ENCODE measurements around the gene KLF16. TPM values are rescaled to one million over a fixed set of nuclear protein-coding genes. Genes with fewer than 3 reads are reported as not detected.

The KLF16 gene
- total and polyA plus RNA-seq, 9 of the 15 experiments (the other 6 are each of a cell fraction or from before 2014, with no cell fraction given), result 0.04 to 60.4 (median 6.8) TPM

DNA sequence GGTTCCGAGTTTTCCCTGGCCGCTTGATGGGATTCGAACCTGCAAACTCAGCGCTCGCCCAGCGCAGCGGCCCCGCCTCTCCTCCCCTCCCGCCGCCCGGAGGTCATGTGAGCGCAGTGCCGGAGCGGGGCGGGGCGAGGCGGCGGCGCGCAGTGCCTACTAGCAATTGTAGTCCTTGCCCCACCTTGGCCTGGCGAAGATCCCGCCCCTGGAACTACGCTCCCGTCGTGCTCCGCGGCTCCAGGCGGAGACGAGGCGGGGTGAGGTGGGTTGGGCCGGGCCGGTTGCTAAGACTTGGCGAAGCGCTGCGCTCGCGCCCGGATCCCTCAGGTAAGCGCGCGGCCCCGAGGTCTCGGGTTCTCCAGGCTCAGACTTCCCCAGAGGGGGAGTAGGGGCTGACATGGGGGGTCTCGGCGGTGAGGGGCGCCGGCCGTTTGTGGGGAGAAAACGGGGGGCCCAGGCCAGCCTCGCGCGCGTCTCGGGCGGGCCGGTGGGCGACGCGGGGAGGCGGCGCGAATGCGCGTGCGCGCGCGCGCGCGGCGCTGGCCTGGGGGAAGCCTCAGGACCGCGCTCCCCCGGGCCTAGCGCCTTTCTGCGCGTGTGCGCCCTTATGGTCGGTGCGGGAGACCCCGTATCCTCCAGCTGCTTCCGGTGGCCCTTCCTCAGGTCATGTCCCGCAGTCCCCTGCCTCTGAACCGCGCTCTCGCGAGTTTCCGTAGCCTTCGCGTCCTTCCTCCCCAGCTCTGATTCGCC is 41.9 kb upstream of the KLF16 start, which contains the start of the genes ADAT3 and SCAMP4 (continued):
- TF ChIP-seq, protein P1, sequence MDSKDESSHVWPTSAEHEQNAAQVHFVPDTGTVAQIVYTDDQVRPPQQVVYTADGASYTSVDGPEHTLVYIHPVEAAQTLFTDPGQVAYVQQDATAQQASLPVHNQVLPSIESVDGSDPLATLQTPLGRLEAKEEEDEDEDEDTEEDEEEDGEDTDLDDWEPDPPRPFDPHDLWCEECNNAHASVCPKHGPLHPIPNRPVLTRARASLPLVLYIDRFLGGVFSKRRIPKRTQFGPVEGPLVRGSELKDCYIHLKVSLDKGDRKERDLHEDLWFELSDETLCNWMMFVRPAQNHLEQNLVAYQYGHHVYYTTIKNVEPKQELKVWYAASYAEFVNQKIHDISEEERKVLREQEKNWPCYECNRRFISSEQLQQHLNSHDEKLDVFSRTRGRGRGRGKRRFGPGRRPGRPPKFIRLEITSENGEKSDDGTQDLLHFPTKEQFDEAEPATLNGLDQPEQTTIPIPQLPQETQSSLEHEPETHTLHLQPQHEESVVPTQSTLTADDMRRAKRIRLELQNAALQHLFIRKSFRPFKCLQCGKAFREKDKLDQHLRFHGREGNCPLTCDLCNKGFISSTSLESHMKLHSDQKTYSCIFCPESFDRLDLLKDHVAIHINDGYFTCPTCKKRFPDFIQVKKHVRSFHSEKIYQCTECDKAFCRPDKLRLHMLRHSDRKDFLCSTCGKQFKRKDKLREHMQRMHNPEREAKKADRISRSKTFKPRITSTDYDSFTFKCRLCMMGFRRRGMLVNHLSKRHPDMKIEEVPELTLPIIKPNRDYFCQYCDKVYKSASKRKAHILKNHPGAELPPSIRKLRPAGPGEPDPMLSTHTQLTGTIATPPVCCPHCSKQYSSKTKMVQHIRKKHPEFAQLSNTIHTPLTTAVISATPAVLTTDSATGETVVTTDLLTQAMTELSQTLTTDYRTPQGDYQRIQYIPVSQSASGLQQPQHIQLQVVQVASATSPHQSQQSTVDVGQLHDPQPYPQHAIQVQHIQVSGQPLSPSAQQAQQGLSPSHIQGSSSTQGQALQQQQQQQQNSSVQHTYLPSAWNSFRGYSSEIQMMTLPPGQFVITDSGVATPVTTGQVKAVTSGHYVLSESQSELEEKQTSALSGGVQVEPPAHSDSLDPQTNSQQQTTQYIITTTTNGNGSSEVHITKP (IDR thresholded peaks at IDR 0.05; ENCODE audit: partially characterized antibody), result peak; percentile 13
- TF ChIP-seq, protein P2, sequence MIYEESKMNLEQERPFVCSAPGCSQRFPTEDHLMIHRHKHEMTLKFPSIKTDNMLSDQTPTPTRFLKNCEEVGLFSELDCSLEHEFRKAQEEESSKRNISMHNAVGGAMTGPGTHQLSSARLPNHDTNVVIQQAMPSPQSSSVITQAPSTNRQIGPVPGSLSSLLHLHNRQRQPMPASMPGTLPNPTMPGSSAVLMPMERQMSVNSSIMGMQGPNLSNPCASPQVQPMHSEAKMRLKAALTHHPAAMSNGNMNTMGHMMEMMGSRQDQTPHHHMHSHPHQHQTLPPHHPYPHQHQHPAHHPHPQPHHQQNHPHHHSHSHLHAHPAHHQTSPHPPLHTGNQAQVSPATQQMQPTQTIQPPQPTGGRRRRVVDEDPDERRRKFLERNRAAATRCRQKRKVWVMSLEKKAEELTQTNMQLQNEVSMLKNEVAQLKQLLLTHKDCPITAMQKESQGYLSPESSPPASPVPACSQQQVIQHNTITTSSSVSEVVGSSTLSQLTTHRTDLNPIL (CRISPR knock-in tag; IDR thresholded peaks at IDR 0.05), result no peak
- TF ChIP-seq TBP (optimal IDR thresholded peaks at IDR 0.05; ENCODE audit: low read depth, low read length) (peak; percentile 75), PURB (CRISPR knock-in tag; IDR thresholded peaks at IDR 0.05; ENCODE audit: low read depth) (no peak), ZNF583 (CRISPR knock-in tag; IDR thresholded peaks at IDR 0.05) (peak; percentile 60; the same call in 1 of the 2 replicates), CEBPG (CRISPR knock-in tag; IDR thresholded peaks at IDR 0.05) (peak; percentile 12; the same call in 1 of the 2 replicates), CEBPG (tag; conservative IDR thresholded peaks at IDR 0.05 in 1 of 2, IDR thresholded peaks at IDR 0.05 in 1 of 2) (no peak), ZNF12 (CRISPR knock-in tag; IDR thresholded peaks at IDR 0.05) (no peak), EWSR1 (IDR thresholded peaks at IDR 0.05; ENCODE audit: borderline replicate concordance, low read depth, partially characterized antibody) (no peak), SETDB1 (IDR thresholded peaks at IDR 0.05; ENCODE audit: low read length) (no peak), POLR2H (tag; IDR thresholded peaks at IDR 0.05; ENCODE audit: low read depth) (no peak; the same call in 1 of the 2 replicates), PRPF4 (IDR thresholded peaks at IDR 0.05; ENCODE audit: insufficient read depth, low read depth, low read length, poor library complexity, severe bottlenecking) (no peak), TAF1 (IDR thresholded peaks at IDR 0.05; ENCODE audit: control insufficient read depth, extremely low read depth, insufficient read depth, low read length, severe bottlenecking) (peak; percentile 22), MAFK (IDR thresholded peaks at IDR 0.05; ENCODE audit: low read length) (no peak), ZNF23 (CRISPR knock-in tag; IDR thresholded peaks at IDR 0.05) (0 out of 2 replicates have a peak, but pooled peaks have one; percentile 27), MTA3 (IDR thresholded peaks at IDR 0.05; ENCODE audit: borderline replicate concordance) (no peak), ZNF146 (CRISPR knock-in tag; IDR thresholded peaks at IDR 0.05; ENCODE audit: unreplicated experiment) (no peak), KDM1A (IDR thresholded peaks at IDR 0.05) (no peak), FOXJ2 (tag; IDR thresholded peaks at IDR 0.05) (no peak), CAMTA2 (CRISPR knock-in tag; conservative IDR thresholded peaks at IDR 0.05) (no peak)
- TF ChIP-seq, protein P3, sequence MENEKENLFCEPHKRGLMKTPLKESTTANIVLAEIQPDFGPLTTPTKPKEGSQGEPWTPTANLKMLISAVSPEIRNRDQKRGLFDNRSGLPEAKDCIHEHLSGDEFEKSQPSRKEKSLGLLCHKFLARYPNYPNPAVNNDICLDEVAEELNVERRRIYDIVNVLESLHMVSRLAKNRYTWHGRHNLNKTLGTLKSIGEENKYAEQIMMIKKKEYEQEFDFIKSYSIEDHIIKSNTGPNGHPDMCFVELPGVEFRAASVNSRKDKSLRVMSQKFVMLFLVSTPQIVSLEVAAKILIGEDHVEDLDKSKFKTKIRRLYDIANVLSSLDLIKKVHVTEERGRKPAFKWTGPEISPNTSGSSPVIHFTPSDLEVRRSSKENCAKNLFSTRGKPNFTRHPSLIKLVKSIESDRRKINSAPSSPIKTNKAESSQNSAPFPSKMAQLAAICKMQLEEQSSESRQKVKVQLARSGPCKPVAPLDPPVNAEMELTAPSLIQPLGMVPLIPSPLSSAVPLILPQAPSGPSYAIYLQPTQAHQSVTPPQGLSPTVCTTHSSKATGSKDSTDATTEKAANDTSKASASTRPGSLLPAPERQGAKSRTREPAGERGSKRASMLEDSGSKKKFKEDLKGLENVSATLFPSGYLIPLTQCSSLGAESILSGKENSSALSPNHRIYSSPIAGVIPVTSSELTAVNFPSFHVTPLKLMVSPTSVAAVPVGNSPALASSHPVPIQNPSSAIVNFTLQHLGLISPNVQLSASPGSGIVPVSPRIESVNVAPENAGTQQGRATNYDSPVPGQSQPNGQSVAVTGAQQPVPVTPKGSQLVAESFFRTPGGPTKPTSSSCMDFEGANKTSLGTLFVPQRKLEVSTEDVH (IDR thresholded peaks at IDR 0.05; ENCODE audit: low read depth, partially characterized antibody), result peak; percentile 60
